Measurements from ENCODE around the gene FATE1. TPM values are rescaled to one million over a fixed set of nuclear protein-coding genes. Genes with fewer than 3 reads are reported as not detected.
A peak's percentile ranks its signal among the peaks of the same experiment; 100 is the strongest.
"Not testable (repeated sequence)": the region's sequence is repeated elsewhere in the genome, so short reads cannot be mapped to it uniquely, and the experiment has no call there.

FATE1 gene
- not detected for total RNA-seq
- long read RNA-seq: 0 reads

GRCh38 chrX:151715752-151716151 lies at the start of gene FATE1:
Gene FATE1 (plus strand): TSS chrX:151716035. CDS start chrX:151716120, 85 bp downstream.
- ATAC-seq (no peak), DNase-seq (no peak)
- intact Hi-C loops (cut with micrococcal nuclease): no loop called here

GRCh38 chrX:151675121-151675746 lies 40.6 kb upstream of the FATE1 start:
- no peak for ATAC-seq
- no peak for DNase-seq
- intact Hi-C loops (cut with micrococcal nuclease): no loop called here

DNA sequence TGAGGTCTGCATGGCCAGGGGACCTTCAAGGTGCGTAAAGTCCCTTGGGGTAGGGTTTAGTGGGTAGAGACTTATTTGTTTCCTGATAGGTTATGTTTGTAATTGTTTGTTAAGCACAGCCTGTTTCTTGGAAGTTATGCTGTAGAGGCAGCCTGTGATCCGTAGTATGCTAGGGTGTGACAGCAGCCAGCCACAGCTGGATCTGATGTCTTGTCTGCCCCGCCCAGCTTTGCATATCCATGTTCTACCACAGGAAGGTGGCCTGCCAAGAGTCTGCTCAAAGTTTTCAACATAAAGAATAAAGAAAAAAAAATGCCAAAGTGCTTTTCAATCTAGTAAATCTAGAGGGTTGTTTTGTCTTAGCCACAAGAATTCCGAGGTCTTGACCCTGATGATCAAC lies 39.6 kb upstream of the FATE1 start:
- no peak for DNase-seq
- intact Hi-C loops (cut with micrococcal nuclease): no loop called here

GRCh38 chrX:151679798-151680402 lies 35.9 kb upstream of the FATE1 start:
- intact Hi-C loops (cut with micrococcal nuclease): loop anchor here (5.0 kb wide), 1 partner anchor 528 kb away; no protein-coding TSS in a partner anchor
- DNase-seq: no peak
- ATAC-seq: no peak

More for the DNA sequence above, 39.6 kb upstream of the FATE1 start:
- no peak for ATAC-seq

GRCh38 chrX:151680805-151681204 lies 35.0 kb upstream of the FATE1 start:
- peak; percentile 68 for ATAC-seq
- DNase-seq: peak; percentile 48
- intact Hi-C loops (cut with micrococcal nuclease): loop anchor here (5.0 kb wide), 1 partner anchor 529 kb away; no protein-coding TSS in a partner anchor

DNA sequence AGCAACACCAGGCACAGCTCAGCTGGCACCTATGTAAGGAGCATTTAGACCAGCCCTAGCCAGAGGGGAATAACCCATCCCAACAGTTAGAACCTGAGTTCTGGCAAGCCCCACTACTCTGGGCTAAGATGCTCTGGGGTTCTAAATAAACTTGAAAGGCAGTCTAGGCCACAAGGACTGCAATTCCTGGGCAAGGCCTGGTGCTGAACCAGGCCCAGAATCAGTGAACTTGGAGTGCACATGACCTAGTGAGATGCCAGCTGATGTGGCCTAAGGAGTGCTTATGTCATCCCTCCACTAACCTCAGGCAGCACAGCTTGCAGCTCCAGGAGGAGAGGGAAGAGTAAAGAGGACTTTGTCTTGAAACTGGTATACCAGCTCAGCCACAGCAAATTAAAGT lies 28.2 kb upstream of the FATE1 start:
- intact Hi-C loops (cut with micrococcal nuclease): no loop called here
- DNase-seq (no peak), ATAC-seq (no peak)

DNA sequence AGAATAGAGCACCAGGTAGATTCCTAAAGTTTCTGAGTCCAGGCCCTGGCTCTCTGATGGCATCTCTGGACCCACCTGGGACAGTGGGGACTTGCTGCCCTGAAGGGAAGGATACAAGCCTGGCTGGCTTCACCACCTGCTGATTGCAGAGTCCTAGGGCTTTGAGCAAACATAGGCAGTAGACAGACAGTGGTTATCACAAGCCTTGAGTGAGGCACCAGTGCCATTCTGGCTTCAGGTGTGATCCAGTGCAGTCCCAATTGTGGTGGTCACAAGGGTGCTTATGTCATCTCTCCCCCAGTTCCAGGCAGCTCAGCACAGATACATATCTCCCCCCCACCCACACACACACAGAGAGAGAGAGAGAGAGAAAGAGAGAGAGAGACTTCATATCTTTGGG lies 27.1 kb upstream of the FATE1 start:
- DNase-seq: no peak
- ATAC-seq: no peak
- intact Hi-C loops (cut with micrococcal nuclease): no loop called here

- intact Hi-C loops (cut with micrococcal nuclease): no loop called here
- no peak for ATAC-seq
- DNase-seq: no peak
These were observed 23.0 kb upstream of the FATE1 start for GRCh38 chrX:151692825-151693224.

DNA sequence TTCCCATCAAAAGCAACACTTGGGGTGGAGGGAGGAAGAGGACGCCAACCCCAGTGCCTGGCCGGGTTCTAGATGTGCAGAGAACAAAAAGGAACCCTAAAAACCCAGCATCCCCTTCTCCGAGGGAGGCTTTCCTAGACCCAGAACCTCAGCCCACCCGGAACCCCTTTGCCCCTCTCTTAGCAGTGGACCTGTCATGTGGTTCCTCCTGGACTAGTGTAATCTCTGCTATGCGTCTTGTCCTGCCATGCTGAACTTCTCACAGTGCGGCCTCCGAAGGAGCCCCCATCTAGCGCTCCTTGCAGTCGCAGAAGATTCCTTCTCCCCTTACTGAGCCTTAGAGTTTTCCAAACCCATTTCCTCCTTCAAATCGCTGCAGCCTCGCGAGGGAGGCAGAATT lies 21.7 kb upstream of the FATE1 start:
- DNase-seq (no peak), ATAC-seq (no peak)
- intact Hi-C loops (cut with micrococcal nuclease): no loop called here

DNA sequence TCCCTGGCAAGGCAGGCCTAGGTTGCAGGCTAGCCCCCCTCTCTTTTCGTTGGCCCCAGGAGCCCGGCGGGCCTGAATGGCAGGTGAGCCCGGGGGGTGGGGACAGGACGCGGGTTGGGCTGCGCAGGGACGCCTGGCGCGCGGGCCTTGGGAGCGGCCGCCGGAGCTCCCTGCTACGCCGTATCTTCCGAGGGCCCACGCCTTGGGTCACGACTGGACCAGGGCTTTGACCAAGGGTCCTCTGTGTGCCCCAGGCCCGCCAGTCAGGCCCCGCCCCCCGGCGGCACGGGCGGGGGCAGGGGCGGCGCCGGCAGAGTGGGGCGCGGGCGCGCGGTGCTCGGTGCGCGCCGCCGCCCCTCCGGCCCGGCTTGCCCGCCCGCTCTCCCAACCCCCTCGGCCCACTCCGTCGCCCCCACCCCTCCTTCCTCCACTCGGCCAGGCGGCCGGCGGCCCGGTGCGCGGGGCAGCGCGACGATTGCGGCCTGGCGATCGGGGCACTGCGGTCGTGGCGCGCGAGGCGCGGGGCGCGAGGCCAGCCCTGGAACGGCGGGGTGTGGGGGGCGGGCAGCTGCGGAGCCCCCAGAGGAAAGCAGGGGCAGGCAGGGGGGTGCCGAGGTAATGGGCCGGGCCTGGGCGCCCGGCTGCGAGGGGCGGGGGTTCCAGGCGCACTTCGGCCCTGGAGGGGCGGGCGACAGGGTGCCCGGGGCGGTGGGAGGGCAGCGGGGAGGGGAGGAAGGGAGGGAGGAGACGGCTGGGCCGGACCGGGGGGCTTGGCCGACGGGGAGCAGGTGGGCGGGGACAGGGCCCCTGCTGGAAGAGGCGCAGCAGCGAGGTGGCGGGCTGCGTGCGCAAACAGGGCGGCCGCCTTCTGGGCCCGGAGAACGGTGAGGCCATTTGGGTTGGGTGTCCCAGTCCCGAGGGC lies 20.9 kb upstream of the FATE1 start, which contains the start of gene PRRG3:
Gene PRRG3 (plus strand): TSS at position 798 of the 922 bp plus-strand sequence. CDS start 3,357 bp downstream, outside the sequence.
- ATAC-seq (no peak), DNase-seq (no peak)
- intact Hi-C loops (cut with micrococcal nuclease): no loop called here

DNA sequence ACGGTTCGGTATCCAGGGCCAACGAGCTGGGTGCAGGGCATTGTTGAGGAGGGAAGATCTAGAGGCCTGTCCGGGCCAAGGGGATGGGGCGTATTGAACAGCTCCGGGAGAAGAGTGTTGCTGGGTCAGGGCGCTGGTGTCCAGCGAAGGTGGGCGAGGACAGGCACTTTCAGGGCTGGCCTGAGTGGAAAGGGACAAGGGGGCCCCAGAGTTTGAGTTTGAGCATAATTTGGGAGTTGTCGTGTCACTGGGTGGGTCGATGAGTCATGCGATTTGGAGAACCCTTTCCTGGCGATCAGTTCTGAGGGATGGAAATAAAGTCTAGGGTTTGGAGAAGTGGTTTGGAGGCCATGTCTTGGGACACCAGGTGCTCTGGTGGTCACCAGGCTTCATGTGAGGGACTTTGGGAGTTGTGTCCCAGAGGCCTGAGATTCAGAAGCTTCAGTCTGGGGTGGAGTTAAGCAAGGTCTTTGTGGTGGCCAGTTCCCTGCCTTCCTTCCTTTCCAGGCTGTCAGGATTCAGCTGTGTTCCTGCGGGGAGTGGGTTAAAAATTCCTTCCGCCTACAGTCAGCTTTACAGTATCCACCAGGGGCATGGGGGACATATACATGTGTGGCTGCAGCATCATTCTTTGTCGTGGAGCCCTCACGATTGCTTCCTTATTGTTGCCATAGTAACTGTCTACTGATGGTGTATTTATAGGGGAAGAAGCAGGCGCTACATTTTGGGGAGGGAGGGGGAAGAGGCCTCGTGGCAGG lies 20.1 kb upstream of the FATE1 start:
- no peak for DNase-seq
- intact Hi-C loops (cut with micrococcal nuclease): no loop called here
- ATAC-seq: no peak

DNA sequence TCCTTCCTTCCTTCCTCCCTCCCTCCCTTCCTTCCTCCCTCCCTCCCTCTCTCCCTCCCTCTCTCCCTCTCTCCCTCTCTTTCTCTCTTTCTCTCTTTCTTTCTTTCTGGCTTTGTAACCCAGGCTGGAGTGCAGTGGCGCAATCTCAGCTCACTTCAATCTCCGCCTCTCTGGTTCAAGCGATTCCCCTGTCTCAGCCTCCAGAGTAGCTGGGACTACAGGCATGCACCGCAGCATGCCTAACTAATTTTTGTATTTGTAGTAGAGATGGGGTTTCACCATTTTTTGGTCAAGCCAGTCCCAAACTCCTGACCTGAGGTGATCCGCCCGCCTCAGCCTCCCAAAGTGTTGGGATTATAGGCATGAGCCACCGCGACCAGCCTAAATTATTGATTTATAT lies 18.8 kb upstream of the FATE1 start:
- ATAC-seq: peak; percentile 47
- DNase-seq; intact Hi-C loops (cut with micrococcal nuclease): not testable (repeated sequence)

GRCh38 chrX:151697522-151697921 lies 18.3 kb upstream of the FATE1 start:
- intact Hi-C loops (cut with micrococcal nuclease): no loop called here
- DNase-seq (no peak), ATAC-seq (peak; percentile 80)

- intact Hi-C loops (cut with micrococcal nuclease): no loop called here
- no peak for ATAC-seq
These were observed 17.4 kb upstream of the FATE1 start for GRCh38 chrX:151698485-151698884.

GRCh38 chrX:151699746-151700145 lies 16.1 kb upstream of the FATE1 start:
- no peak for ATAC-seq
- DNase-seq: no peak
- intact Hi-C loops (cut with micrococcal nuclease): no loop called here

More at GRCh38 chrX:151698485-151698884, 17.4 kb upstream of the FATE1 start:
- DNase-seq: no peak

GRCh38 chrX:151700581-151700980 lies 15.3 kb upstream of the FATE1 start:
- intact Hi-C loops (cut with micrococcal nuclease): no loop called here
- ATAC-seq: no peak
- DNase-seq: no peak

DNA sequence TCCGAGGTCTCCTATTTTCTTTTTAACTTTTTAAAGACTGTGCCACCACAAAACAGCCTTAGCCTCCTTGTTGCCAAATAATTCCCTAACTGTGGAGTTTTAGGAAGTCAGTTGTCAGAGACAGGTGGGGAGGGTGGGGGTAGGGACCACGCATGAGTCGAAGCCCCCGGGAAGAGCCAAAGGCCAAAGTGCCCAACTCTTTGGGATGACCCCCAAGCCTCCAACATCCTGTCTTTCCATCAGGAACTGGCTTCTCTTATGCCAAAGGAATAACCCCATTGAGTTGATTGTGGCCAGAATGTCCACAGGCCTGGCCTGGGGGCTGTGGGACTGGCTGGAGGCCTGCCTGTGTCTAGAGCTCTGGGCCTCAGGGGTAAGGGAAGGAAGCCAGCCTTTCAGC lies 14.8 kb upstream of the FATE1 start:
- intact Hi-C loops (cut with micrococcal nuclease): no loop called here
- ATAC-seq: no peak

DNA sequence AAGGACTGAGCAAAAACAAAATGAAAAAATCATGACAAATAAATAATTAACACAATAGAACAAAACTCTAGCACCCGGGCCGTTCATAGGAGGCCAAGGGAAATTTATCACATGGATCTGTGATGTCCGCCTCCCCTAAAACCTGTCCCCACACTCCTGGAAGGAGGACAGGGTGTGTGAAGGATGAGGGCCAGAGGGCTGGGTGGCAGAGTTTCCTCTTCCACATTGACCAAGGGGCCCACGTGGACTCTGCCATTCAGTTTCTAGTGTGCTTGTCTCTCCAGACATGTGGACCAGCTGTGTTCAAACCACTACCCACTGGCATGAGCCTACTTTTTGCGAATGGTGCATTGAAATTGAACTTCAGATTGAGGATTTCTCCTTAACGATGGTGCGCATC lies 14.3 kb upstream of the FATE1 start:
- intact Hi-C loops (cut with micrococcal nuclease): no loop called here
- ATAC-seq: no peak
- DNase-seq: no peak

More for the DNA sequence above, 14.8 kb upstream of the FATE1 start:
- no peak for DNase-seq

- no peak for ATAC-seq
These were observed 13.7 kb upstream of the FATE1 start for GRCh38 chrX:151702026-151702714.

More at GRCh38 chrX:151702026-151702714, 13.7 kb upstream of the FATE1 start:
- DNase-seq: no peak
- intact Hi-C loops (cut with micrococcal nuclease): no loop called here
